Peyer's patch (tissue), 4 donors: ENCODE data around the gene INSRR.

Source experiments
- POLR2A ChIP-seq, 2 donors: fragments of 450-650 bp; IDR thresholded peaks; one replicate each; pipeline ENCODE4 v1.5.1; 2017; ENCODE audit warnings: antibody characterized with exemption in 2 of 2, mild to moderate bottlenecking in 2 of 2, moderate library complexity in 2 of 2
- TF ChIP-seq, protein P1 (sequence below), 6 experiments: fragments of 450-650 bp in 4 of 6; fragments of 200-600 bp in 2 of 6; sonication (generic) in 1 of 6; IDR thresholded peaks; one replicate each; pipeline ENCODE4 v1.5.1; 2017 to 2019; ENCODE audit warnings: antibody characterized with exemption in 6 of 6, mild to moderate bottlenecking in 3 of 6, moderate library complexity in 1 of 6

- TF ChIP-seq, protein P1, sequence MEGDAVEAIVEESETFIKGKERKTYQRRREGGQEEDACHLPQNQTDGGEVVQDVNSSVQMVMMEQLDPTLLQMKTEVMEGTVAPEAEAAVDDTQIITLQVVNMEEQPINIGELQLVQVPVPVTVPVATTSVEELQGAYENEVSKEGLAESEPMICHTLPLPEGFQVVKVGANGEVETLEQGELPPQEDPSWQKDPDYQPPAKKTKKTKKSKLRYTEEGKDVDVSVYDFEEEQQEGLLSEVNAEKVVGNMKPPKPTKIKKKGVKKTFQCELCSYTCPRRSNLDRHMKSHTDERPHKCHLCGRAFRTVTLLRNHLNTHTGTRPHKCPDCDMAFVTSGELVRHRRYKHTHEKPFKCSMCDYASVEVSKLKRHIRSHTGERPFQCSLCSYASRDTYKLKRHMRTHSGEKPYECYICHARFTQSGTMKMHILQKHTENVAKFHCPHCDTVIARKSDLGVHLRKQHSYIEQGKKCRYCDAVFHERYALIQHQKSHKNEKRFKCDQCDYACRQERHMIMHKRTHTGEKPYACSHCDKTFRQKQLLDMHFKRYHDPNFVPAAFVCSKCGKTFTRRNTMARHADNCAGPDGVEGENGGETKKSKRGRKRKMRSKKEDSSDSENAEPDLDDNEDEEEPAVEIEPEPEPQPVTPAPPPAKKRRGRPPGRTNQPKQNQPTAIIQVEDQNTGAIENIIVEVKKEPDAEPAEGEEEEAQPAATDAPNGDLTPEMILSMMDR (IDR thresholded peaks at IDR 0.05): no peak
- TF ChIP-seq POLR2A (IDR thresholded peaks at IDR 0.05): no peak
Measured at GRCh38 chr1:156807627-156808026, 51.3 kb downstream of the INSRR start.
